Skeletal muscle satellite cell (primary cell): ENCODE data around the gene OR2H1.

ENCODE experiments used
- H3K27me3 ChIP-seq: 2 replicates; pipeline ENCODE4 v1.7.0; 2013; ENCODE audit warnings: low read length; ENCODE audit not compliant: control insufficient read depth, insufficient read depth
- H3K36me3 ChIP-seq: 2 replicates; pipeline ENCODE4 v1.7.0; 2013; ENCODE audit warnings: mild to moderate bottlenecking, control low read depth, low read length; ENCODE audit not compliant: insufficient read depth
- H3K4me1 ChIP-seq: 2 replicates; pipeline ENCODE4 v1.7.0; 2013; ENCODE audit warnings: low read length; ENCODE audit not compliant: control insufficient read depth, insufficient read depth
- H3K4me2 ChIP-seq: 2 replicates; pipeline ENCODE4 v1.7.0; 2013; ENCODE audit warnings: mild to moderate bottlenecking, low read length
- H3K4me3 ChIP-seq: 2 replicates; pipeline ENCODE4 v1.7.0; 2013; ENCODE audit warnings: low read length
- H3K9ac ChIP-seq: 2 replicates; pipeline ENCODE4 v1.7.0; 2013; ENCODE audit warnings: mild to moderate bottlenecking, low read depth, low read length, moderate library complexity
- H3K9me3 ChIP-seq: replicated peaks from 2 replicates; pipeline ENCODE4 v1.7.0; 2013; ENCODE audit warnings: mild to moderate bottlenecking, control low read depth, low read length

OR2H1 gene

GRCh38 chr6:29499704-29500103, 42.7 kb downstream of the OR2H1 start:
- Histone ChIP-seq H3K27me3 (no peaks in the 10 kb centered on the region), H3K36me3 (no peaks in the 10 kb centered on the region), H3K4me1 (no peaks in the 10 kb centered on the region), H3K4me2 (no peak overlapping the region), H3K9me3 (no peaks in the 10 kb centered on the region), H3K9ac (no peak overlapping the region), H3K4me3 (no peak overlapping the region)

- no peaks in the 10 kb centered on the region for H3K36me3 ChIP-seq
- no peaks in the 10 kb centered on the region for H3K4me1 ChIP-seq
- H3K9ac ChIP-seq = no peak overlapping the region
- H3K4me2 ChIP-seq = no peak overlapping the region
- H3K9me3 ChIP-seq = no peaks in the 10 kb centered on the region
- no peak overlapping the region for H3K4me3 ChIP-seq
- H3K27me3 ChIP-seq = no peaks in the 10 kb centered on the region
Observed at GRCh38 chr6:29500594-29500993, 43.6 kb downstream of the OR2H1 start.

- Histone ChIP-seq H3K4me2 (no peak overlapping the region), H3K9me3 (no peaks in the 10 kb centered on the region), H3K27me3 (no peaks in the 10 kb centered on the region), H3K9ac (no peak overlapping the region), H3K4me1 (no peaks in the 10 kb centered on the region), H3K4me3 (no peak overlapping the region), H3K36me3 (no peaks in the 10 kb centered on the region)
Observed at GRCh38 chr6:29501106-29501505, 44.2 kb downstream of the OR2H1 start.

DNA sequence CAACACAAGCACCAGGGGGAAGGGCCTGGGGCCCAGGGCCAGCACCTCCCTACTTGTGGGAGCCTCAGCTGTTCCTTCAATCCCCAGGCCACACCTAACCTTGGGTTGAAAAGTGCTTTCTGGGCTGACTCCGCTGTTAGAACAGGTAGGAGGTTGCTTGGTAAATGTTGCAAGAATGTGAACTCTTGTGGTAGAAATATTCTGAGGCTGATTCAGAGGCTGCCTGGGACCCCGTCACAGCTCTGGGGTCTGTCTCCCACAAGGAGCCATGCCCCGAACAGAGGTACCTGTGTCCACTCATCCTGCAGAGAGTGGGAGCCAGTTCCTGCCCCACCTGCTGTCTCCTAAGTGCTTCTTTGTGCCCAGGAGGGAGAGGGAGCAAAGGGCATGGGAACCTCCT, 45.2 kb downstream of the OR2H1 start:
- H3K4me3 ChIP-seq = no peak overlapping the region
- H3K4me1 ChIP-seq = no peaks in the 10 kb centered on the region
- no peaks in the 10 kb centered on the region for H3K27me3 ChIP-seq
- H3K4me2 ChIP-seq = no peak overlapping the region
- H3K9ac ChIP-seq = no peak overlapping the region
- H3K9me3 ChIP-seq = no peaks in the 10 kb centered on the region
- H3K36me3 ChIP-seq = no peaks in the 10 kb centered on the region

DNA sequence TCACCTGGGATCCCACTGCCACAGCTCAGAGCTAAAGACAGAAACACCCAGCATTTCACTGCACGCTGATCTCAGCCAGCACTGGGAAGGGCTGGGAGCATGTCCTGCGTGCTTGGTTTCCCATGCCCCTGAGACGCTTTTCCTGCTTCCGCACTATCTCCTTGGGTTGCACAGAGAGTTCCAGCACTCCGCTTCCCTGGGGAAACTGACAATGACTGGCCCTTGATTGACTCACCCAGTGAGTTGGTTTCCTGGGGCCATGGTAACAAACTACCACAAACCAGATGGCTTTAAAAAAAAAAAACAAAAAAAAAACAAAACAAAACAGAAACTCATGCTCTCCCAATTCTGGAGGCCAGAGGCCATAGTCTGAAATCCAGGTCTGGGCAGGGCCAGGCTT, 45.6 kb downstream of the OR2H1 start:
- Histone ChIP-seq H3K4me1 (no peaks in the 10 kb centered on the region), H3K4me3 (no peak overlapping the region), H3K36me3 (no peaks in the 10 kb centered on the region), H3K9me3 (no peaks in the 10 kb centered on the region), H3K4me2 (no peak overlapping the region), H3K27me3 (no peaks in the 10 kb centered on the region), H3K9ac (no peak overlapping the region)

- no peak overlapping the region for H3K9ac ChIP-seq
- H3K4me3 ChIP-seq = no peak overlapping the region
- H3K36me3 ChIP-seq = no peaks in the 10 kb centered on the region
- H3K9me3 ChIP-seq = no peaks in the 10 kb centered on the region
- H3K4me1 ChIP-seq = no peaks in the 10 kb centered on the region
- no peaks in the 10 kb centered on the region for H3K27me3 ChIP-seq
- no peak overlapping the region for H3K4me2 ChIP-seq
Observed at GRCh38 chr6:29504961-29505360, 48.0 kb downstream of the OR2H1 start.

DNA sequence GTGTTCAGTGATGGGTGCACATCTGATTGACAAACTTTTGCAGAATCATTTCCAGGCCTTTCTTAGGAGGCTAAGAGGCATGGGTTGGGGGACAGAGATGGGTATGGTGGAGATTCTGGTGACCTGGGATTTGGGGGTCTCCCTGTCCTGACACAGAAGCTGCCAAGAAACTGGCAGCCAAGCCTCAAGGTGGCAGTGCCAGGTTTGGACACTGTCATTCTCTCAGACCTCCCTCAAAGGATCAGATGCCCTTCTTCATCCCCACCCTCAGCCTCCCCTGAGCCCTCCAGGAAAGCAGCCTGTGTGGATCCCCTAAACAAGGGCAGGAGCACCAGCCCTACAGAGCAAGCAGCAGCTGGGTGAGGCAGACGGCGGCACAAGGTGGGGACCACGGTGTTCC, 48.9 kb downstream of the OR2H1 start:
- no peak overlapping the region for H3K4me2 ChIP-seq
- no peaks in the 10 kb centered on the region for H3K9me3 ChIP-seq
- H3K4me3 ChIP-seq = no peak overlapping the region
- no peaks in the 10 kb centered on the region for H3K36me3 ChIP-seq
- no peaks in the 10 kb centered on the region for H3K4me1 ChIP-seq
- H3K27me3 ChIP-seq = no peaks in the 10 kb centered on the region
- H3K9ac ChIP-seq = no peak overlapping the region

GRCh38 chr6:29506446-29507067, 49.6 kb downstream of the OR2H1 start:
- no peak overlapping the region for H3K4me2 ChIP-seq
- no peaks in the 10 kb centered on the region for H3K36me3 ChIP-seq
- H3K27me3 ChIP-seq = no peaks in the 10 kb centered on the region
- no peak overlapping the region for H3K4me3 ChIP-seq
- no peaks in the 10 kb centered on the region for H3K4me1 ChIP-seq
- no peaks in the 10 kb centered on the region for H3K9me3 ChIP-seq
- no peak overlapping the region for H3K9ac ChIP-seq

GRCh38 chr6:29507319-29507718, 50.4 kb downstream of the OR2H1 start:
- Histone ChIP-seq H3K4me1 (no peaks in the 10 kb centered on the region), H3K36me3 (no peaks in the 10 kb centered on the region), H3K4me2 (no peak overlapping the region), H3K4me3 (no peak overlapping the region), H3K9ac (no peak overlapping the region), H3K9me3 (no peaks in the 10 kb centered on the region), H3K27me3 (no peaks in the 10 kb centered on the region)

DNA sequence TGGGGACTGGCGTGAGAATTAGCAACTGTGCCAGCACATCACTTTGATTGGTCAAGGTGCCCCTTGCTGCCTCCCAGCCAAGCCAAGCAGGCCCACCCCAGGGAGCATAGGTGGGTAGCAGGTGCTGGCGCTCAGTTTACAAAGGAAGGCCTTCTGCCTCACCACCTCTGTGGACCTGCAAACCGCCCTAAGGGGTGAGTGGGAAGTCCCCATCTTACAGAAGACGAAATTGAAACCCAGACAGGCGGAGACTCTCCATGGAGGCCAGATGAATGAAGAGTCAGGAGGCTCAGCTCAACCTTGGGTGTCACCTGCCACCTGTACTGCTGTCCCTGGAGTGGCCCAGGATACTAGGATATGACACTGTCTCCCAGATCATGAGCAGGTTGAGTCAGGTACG, 52.3 kb downstream of the OR2H1 start:
- Histone ChIP-seq H3K4me1 (no peaks in the 10 kb centered on the region), H3K36me3 (no peaks in the 10 kb centered on the region), H3K9ac (no peak overlapping the region), H3K4me2 (no peak overlapping the region), H3K9me3 (no peaks in the 10 kb centered on the region), H3K4me3 (no peak overlapping the region), H3K27me3 (no peaks in the 10 kb centered on the region)

DNA sequence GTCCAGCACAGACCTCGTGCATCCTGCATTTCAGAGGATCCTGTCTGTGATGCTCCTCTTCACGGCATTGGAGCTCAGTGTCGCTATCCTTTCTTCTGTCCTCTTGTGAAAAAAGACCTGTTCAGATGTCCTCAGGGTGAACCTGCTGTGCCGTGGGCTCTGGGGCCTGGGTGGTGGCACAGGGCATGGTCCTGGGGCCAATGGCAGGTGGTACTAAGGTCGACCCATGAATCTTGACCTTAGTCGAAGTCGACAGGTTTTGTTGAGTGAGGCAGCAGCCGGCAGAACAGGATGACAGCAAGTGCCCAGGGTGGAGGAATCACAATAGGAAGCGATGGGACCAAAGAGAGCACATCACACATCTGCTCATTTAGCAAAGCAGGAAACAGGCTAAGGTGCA, 52.8 kb downstream of the OR2H1 start:
- Histone ChIP-seq H3K9me3 (no peaks in the 10 kb centered on the region), H3K9ac (no peak overlapping the region), H3K4me2 (no peak overlapping the region), H3K36me3 (no peaks in the 10 kb centered on the region), H3K27me3 (no peaks in the 10 kb centered on the region), H3K4me3 (no peak overlapping the region), H3K4me1 (no peaks in the 10 kb centered on the region)

DNA sequence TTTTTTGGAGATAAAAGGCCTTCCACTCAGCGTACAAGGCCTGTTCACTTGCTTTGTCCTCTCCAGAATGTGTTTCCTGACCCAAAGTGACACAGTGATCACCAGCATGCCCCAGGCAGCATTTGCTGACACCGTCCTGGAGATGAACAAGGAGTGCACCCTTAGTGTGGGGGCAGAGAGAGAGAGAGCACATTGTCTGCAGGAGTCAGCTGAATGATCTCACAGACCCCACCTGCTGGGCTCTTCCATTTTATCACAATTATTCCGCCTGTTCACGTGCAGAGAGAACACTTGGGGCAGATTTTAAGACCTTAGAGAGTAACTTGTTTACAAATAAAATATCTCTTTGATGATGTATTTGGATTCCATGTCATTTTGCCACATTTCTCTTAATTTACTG, 53.2 kb downstream of the OR2H1 start:
- Histone ChIP-seq H3K9ac (no peak overlapping the region), H3K36me3 (no peaks in the 10 kb centered on the region), H3K4me2 (no peak overlapping the region), H3K9me3 (no peaks in the 10 kb centered on the region), H3K27me3 (no peaks in the 10 kb centered on the region), H3K4me1 (no peaks in the 10 kb centered on the region), H3K4me3 (no peak overlapping the region)
